Mesodermal cell (in vitro differentiated cells): ENCODE results near the gene COTL1.
"Not testable (repeated sequence)": the region's sequence is repeated elsewhere in the genome, so short reads cannot be mapped to it uniquely, and the experiment has no call there.

Source experiments
- H3K27ac ChIP-seq: 2 replicates; pipeline ENCODE4 v1.7.0; 2013; ENCODE audit warnings: mild to moderate bottlenecking, low read depth, low read length, moderate library complexity; ENCODE audit not compliant: severe bottlenecking
- H3K36me3 ChIP-seq: 2 replicates; pipeline ENCODE4 v1.7.1; 2013; ENCODE audit warnings: mild to moderate bottlenecking, low read length, moderate library complexity; ENCODE audit not compliant: control insufficient read depth, insufficient read depth
- H3K4me1 ChIP-seq: one replicate; pipeline ENCODE4 v1.7.1; 2013; ENCODE audit warnings: mild to moderate bottlenecking, low read length; ENCODE audit not compliant: insufficient read depth, control insufficient read depth, poor library complexity, severe bottlenecking
- H3K4me3 ChIP-seq: 2 replicates; pipeline ENCODE4 v1.7.0; 2013; ENCODE audit warnings: low read length, control low read depth, mild to moderate bottlenecking; ENCODE audit not compliant: insufficient read depth, poor library complexity, severe bottlenecking; ENCODE audit errors: extremely low read depth
- H3K9me3 ChIP-seq: 2 replicates; pipeline ENCODE4 v1.7.1; 2013; ENCODE audit warnings: mild to moderate bottlenecking, low read length, moderate library complexity; ENCODE audit not compliant: control insufficient read depth
- WGBS, 2 experiments: methylation state at CpG; one replicate each; pipeline ENCODE4 v1.1.5; 2013; ENCODE audit warnings: missing lambda C conversion rate in 2 of 2; ENCODE audit not compliant: insufficient coverage in 2 of 2; 5-methylcytosine and 5-hydroxymethylcytosine counted together

COTL1 gene

DNA sequence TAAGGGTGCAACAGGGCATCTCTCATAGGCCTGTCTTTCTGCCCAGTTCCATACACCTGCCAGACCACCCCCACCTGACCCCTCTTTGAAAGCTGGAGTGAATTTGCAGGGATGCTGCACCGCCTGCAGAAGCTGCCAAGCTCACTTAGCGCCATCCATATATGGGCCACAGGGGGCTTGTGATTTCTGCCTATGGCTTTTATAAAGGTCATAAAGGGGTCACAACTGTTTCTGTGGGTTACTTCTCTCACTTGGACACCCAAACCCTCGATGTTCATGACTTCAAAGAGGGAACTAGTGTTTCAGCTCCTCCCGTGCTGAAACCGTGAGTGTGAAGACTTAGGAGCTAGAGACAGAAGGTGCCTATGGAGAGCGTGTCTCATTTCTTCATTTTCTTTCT, 89.6 kb downstream of the COTL1 start:
- H3K9me3 ChIP-seq, result peaks cover 9% of the 10 kb centered on the region
- H3K27ac ChIP-seq, result no peak overlapping the region
- no peak overlapping the region for H3K4me3 ChIP-seq
- H3K4me1 ChIP-seq, result peaks cover 26% of the 10 kb centered on the region
- 97% methylated on average over 4 of the region's 6 CpGs; no CpG with 5 or more reads in 1 of the 2 experiments for WGBS, 2 experiments
- no peaks in the 10 kb centered on the region for H3K36me3 ChIP-seq

- H3K36me3 ChIP-seq, result no peaks in the 10 kb centered on the region
- no peak overlapping the region for H3K4me3 ChIP-seq
- H3K4me1 ChIP-seq, result peaks cover 20% of the 10 kb centered on the region
- peak overlapping the region; percentile 76 for H3K27ac ChIP-seq
- 85 to 94% methylated on average over 9 of the region's 11 CpGs for WGBS, 2 experiments
- peaks cover 9% of the 10 kb centered on the region for H3K9me3 ChIP-seq
Observed at GRCh38 chr16:84527532-84528269, 90.2 kb downstream of the COTL1 start.

DNA sequence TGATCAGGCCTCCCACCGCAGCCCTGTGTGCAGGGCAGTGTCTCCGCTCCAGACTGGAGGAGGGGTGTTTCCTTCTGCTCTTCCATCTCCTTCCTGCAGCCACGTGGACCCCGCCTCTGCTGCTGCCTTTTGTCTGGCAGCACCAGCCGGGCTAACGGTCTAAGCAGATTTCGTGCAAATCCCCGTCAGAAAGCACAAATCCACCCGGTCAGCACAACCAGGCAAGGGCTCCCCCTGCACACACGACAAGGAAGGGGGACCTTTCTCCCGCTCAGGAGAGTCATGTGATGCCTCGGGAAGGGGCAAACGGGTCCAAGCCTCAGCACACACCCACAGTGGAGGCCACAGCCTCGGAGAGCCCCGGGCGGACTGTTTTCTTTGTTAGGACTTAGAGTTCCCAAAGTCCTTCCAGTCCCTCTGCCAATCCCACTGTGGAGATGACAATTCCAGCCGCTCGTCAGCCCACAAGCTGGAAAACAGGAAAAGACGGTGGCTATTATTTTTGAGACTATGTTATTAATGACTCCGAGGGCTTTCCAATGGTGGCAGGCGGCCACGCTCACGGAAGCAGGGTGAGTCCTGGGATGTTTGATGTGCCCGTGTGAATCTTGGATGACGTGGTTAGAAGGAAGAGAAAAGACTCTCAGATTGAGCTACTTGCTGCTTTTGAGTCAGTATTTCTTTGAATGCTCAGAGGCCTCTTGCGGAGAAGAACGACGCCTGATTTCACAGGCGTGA, 90.9 kb downstream of the COTL1 start:
- Histone ChIP-seq H3K36me3 (no peaks in the 10 kb centered on the region), H3K27ac (peak overlapping the region; percentile 76), H3K9me3 (peaks cover 9% of the 10 kb centered on the region), H3K4me1 (peaks cover 16% of the 10 kb centered on the region), H3K4me3 (no peak overlapping the region)
- 61 to 76% methylated on average over 25 to 27 of the region's 29 CpGs for WGBS, 2 experiments

GRCh38 chr16:84524941-84525581, 92.8 kb downstream of the COTL1 start:
- H3K36me3 ChIP-seq, H3K4me1 ChIP-seq, H3K4me3 ChIP-seq, H3K9me3 ChIP-seq, H3K27ac ChIP-seq: not testable (repeated sequence)
- 74 to 81% methylated on average over 12 of the region's 21 CpGs for WGBS, 2 experiments

DNA sequence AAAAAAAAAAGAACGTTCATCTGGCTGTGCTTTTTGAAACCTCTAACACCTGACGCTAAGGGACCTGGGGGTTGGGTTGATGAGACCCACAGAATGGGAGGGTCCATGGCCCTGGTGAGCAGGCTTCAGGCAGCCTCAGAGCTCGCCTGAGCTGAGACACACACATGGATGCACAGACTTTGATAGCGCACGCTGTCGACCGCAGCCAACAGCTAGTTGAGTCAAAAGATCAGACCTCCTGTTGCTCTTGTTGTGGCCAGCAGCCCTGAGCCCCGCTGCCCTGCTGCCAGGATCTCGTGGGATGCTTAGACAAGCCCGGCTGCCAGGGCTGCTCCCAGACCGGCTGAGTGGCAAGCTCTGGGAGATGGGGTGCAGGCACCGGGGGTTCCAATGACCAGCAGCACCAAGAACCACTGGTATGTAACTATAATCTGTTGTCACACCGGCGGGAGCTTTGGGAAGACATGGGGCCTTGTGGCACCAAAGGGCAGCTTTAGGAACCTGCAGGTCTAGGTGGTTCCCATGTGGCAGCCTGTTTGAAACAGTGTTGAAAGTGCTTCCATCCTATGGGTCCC, 93.4 kb downstream of the COTL1 start:
- Histone ChIP-seq H3K27ac (no peak overlapping the region), H3K4me3 (no peak overlapping the region), H3K4me1 (peaks cover 11% of the 10 kb centered on the region), H3K9me3 (peaks cover 3% of the 10 kb centered on the region), H3K36me3 (no peaks in the 10 kb centered on the region)
- 85 to 90% methylated on average over 12 to 13 of the region's 14 CpGs for WGBS, 2 experiments

DNA sequence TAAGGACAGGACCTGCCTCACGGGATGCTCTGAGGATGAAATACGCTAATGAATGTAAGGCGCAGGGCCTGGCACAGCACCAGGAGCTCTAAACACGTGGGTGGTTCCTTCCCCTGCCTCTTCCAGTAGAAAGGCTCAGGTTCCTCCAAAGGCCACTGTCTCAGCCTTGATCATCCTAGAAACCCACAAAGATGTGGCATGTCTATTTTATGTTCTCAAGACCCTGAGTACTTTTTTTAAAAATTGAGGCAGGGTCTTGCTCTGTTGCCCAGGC, 96.4 kb downstream of the COTL1 start:
- no peak overlapping the region for H3K27ac ChIP-seq
- 71 to 75% methylated on average over 4 of the region's 4 CpGs for WGBS, 2 experiments
- H3K9me3 ChIP-seq, result no peaks in the 10 kb centered on the region
- H3K4me1 ChIP-seq, result peaks cover 4% of the 10 kb centered on the region
- no peaks in the 10 kb centered on the region for H3K36me3 ChIP-seq
- no peak overlapping the region for H3K4me3 ChIP-seq

GRCh38 chr16:84520725-84521496, 97.0 kb downstream of the COTL1 start:
- H3K4me3 ChIP-seq, result no peak overlapping the region
- no peaks in the 10 kb centered on the region for H3K36me3 ChIP-seq
- no peak overlapping the region for H3K27ac ChIP-seq
- no peaks in the 10 kb centered on the region for H3K9me3 ChIP-seq
- 92 to 94% methylated on average over 14 of the region's 17 CpGs for WGBS, 2 experiments
- H3K4me1 ChIP-seq, result peaks cover 4% of the 10 kb centered on the region

GRCh38 chr16:84519855-84520254, 98.0 kb downstream of the COTL1 start:
- Histone ChIP-seq H3K4me3 (no peak overlapping the region), H3K36me3 (no peaks in the 10 kb centered on the region), H3K27ac (no peak overlapping the region), H3K4me1 (peaks cover 7% of the 10 kb centered on the region), H3K9me3 (no peaks in the 10 kb centered on the region)
- WGBS, 2 experiments, result 79 to 80% methylated on average over 10 to 11 of the region's 11 CpGs

- H3K36me3 ChIP-seq, result no peaks in the 10 kb centered on the region
- WGBS, 2 experiments, result 95 to 96% methylated on average over 10 to 17 of the region's 17 CpGs
- no peak overlapping the region for H3K27ac ChIP-seq
- no peaks in the 10 kb centered on the region for H3K9me3 ChIP-seq
- H3K4me3 ChIP-seq, result no peak overlapping the region
- peaks cover 12% of the 10 kb centered on the region for H3K4me1 ChIP-seq
Observed at GRCh38 chr16:84518804-84519341, 99.0 kb downstream of the COTL1 start.

DNA sequence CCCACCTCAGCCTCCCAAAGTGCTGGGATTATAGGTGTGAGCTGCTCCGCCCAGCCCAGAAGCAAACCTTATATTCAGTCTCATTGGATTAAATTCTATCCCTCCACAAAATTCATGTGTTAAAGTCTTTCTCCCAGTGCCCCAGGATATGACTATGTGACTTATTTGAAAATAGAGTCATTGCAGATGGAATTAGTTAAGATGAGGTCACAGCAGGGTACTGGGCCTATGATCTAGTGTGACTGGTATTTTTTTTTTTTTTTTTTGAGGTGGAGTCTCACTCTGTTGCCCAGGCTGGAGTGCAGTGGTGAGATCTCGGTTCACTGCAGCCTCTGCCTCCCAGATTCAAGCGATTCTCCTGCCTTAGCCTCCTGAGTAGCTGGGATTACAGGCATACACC, 99.7 kb downstream of the COTL1 start:
- H3K36me3 ChIP-seq, H3K27ac ChIP-seq, H3K9me3 ChIP-seq, H3K4me3 ChIP-seq: not testable (repeated sequence)
- peaks cover 12% of the 10 kb centered on the region for H3K4me1 ChIP-seq
- WGBS, 2 experiments, result 93% methylated on average over 3 of the region's 3 CpGs; no CpG with 5 or more reads in 1 of the 2 experiments
